HFF-Myc (cell line): ENCODE data around the gene DLG2.
"Not testable (repeated sequence)": the region's sequence is repeated elsewhere in the genome, so short reads cannot be mapped to it uniquely, and the experiment has no call there.

Source experiments
- DNase-seq: peaks from one replicate; pipeline ENCODE4 v3.0.0-alpha.2; 2011; ENCODE audit warnings: low read depth; ENCODE audit errors: extremely low read depth
- H3K4me3 ChIP-seq: replicated peaks from 2 replicates; pipeline ENCODE4 v1.5.1; 2011; ENCODE audit warnings: low read depth, mild to moderate bottlenecking, control low read depth, low read length
- CTCF ChIP-seq: IDR thresholded peaks from 2 replicates; pipeline ENCODE4 v1.5.1; 2012; ENCODE audit warnings: mild to moderate bottlenecking, low read depth, low read length, control low read depth; ENCODE audit errors: missing control alignments

DLG2 gene

DNA sequence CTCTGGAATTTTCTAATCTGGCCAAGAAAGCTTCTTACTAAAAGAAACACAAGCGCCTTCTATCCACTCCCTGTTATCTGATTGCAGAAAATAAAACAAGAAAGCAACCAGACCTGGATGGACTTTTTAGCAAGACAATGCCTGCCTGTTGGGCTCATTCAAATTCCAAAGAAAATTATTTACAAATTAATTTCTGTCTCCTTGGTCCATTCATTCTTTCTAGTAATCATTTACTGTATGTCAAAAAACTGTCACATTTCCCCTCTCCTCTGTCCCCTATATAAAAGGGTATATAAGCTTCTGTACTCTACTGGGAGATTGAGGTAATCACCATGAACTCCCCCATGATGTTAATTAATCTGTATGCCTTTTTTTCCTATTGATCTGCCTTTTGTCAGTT, 279.9 kb downstream of the DLG2 start:
- TF ChIP-seq CTCF, result no peak
- H3K4me3 ChIP-seq, result no peak overlapping the region
- no peak for DNase-seq

GRCh38 chr11:85346484-85346883, 280.7 kb downstream of the DLG2 start:
- H3K4me3 ChIP-seq, result no peak overlapping the region
- DNase-seq, result no peak
- no peak for TF ChIP-seq CTCF

- not testable (repeated sequence) for H3K4me3 ChIP-seq, DNase-seq
These were observed 286.3 kb downstream of the DLG2 start for GRCh38 chr11:85340846-85341245.

- no peak for TF ChIP-seq CTCF
- no peak overlapping the region for H3K4me3 ChIP-seq
- no peak for DNase-seq
These were observed 308.6 kb downstream of the DLG2 start for GRCh38 chr11:85318573-85318972.

- TF ChIP-seq CTCF, result no peak
- no peak for DNase-seq
- H3K4me3 ChIP-seq, result no peak overlapping the region
These were observed 310.2 kb downstream of the DLG2 start for GRCh38 chr11:85316967-85317366.

DNA sequence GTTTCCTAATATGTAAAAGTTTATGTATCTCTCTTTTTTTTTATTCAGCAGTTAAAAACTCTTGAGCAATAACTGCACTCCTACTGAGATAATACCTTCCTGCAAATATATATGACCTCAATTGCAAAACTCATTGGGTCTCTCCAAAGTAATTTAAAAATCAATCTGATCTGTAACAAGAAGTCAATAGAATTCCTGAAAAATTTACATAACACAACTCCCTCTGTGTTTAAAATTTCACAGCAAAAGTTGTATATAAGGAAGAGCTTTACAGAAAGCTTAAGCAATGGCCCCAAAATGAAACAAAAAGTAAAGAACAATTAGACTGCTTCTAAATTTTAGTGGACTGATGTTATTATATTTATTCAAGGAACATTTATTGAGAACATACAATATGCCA, 313.4 kb downstream of the DLG2 start:
- no peak for TF ChIP-seq CTCF
- H3K4me3 ChIP-seq, result no peak overlapping the region
- DNase-seq, result no peak

GRCh38 chr11:85310479-85310878, 316.7 kb downstream of the DLG2 start:
- DNase-seq, result no peak
- TF ChIP-seq CTCF, result no peak
- no peak overlapping the region for H3K4me3 ChIP-seq
